Ramos (cell line): ENCODE results near the gene GMFB.

Experiments
- in situ Hi-C: fragments of 300-500 bp; cut with MboI; formaldehyde crosslinking; loops from one replicate; pipeline ENCODE4 v1.14.3; 2022; ENCODE audit warnings: low sequenced_read_pairs; ENCODE audit not compliant: unreplicated experiment

Gene GMFB

GRCh38 chr14:54435500-54435981 is 53.2 kb downstream of the GMFB start:
- in situ Hi-C loops = no loop called here

- in situ Hi-C loops = no loop called here
These were observed 60.3 kb downstream of the GMFB start for GRCh38 chr14:54428527-54428926.

- in situ Hi-C loops = no loop called here
These were observed 60.9 kb downstream of the GMFB start for GRCh38 chr14:54427871-54428270.

GRCh38 chr14:54425537-54426274 is 63.1 kb downstream of the GMFB start:
- in situ Hi-C loops = no loop called here

- in situ Hi-C loops = no loop called here
These were observed 63.7 kb downstream of the GMFB start for GRCh38 chr14:54425068-54425467.
